Measurements from ENCODE around the gene ADAM22. TPM values are rescaled to one million over a fixed set of nuclear protein-coding genes. Genes with fewer than 3 reads are reported as not detected.

Gene ADAM22
- total and polyA plus RNA-seq, 10 of the 15 experiments (the other 5 are each of a cell fraction or from before 2014, with no cell fraction given): 1.4 to 24.5 (median 7.6) TPM

DNA sequence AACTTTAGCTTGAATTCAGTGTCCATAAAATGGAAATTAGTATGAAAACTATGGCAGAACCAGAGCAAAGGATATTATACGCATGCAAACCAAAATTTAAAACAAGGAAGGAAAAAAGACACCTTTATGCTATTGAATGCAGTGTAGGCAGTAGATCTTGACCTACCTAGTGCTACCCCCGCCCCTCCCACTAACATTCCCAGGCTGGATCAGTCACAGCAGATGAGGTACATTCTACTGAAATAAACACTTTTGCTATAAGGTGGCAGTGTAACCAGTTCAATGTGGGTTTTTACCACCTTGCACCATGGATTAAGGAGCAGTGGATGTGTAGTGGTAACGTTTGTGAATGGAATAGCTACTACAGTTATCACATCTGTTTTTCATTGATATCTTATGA lies 257.9 kb downstream of the ADAM22 start (continued):
- no peak for TF ChIP-seq CUX1 (IDR thresholded peaks at IDR 0.05; ENCODE audit: insufficient replicate concordance, low read depth, low read length)

DNA sequence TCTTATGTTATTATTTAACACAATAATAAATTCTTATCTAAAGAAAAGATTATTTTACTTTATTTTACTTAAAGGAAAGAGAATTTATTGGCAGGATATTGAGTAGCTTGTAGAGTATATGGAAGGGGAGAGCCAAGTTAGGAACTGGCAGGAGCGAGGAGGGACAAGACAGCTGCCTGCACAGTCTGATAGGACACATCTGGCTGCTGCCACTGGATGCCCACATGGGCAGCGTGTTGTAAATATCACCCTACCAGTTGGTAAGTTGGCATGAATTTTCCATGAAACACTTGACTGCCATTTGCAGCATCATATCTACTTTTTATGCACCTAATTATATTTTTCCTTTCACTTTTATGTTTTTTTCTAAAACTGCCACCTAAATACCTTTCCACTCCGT lies 266.2 kb downstream of the ADAM22 start:
- no TSS peak for BruUV-seq (replicated peaks)
- SMC1A ChIA-PET (ENCODE audit: uncharacterized antibody, unreplicated experiment): interaction anchor here (3.9 to 4.5 kb wide), 2 partner anchors 8 to 14 kb away, joined by 23 to 78 read pairs; no protein-coding TSS in a partner anchor
- in situ Hi-C loops (cut with MboI): no loop called here
- no peak for ATAC-seq
- RAD21 ChIA-PET (ENCODE audit: unreplicated experiment): interaction anchor here (3.8 kb wide), 1 partner anchor 15 kb away, joined by 52 read pairs; no protein-coding TSS in a partner anchor
- Histone ChIP-seq H3K4me1 (ENCODE audit: control insufficient read depth, insufficient read depth, low read length) (peaks cover 3% of the 10 kb centered on the region; the same call in 1 of the 2 replicates), H3K27me3 (replicated peaks in 1 of 2; ENCODE audit: control insufficient read depth in 2 of 2, insufficient read depth in 2 of 2, low read length in 1 of 2) (no peaks in the 10 kb centered on the region), H4K20me1 (ENCODE audit: control insufficient read depth, insufficient read depth) (no peaks in the 10 kb centered on the region), H2AFZ (ENCODE audit: control insufficient read depth, low read depth, low read length) (no peak overlapping the region), H3K4me3 (no peak overlapping the region), H3K36me3 (ENCODE audit: control insufficient read depth in 2 of 2, insufficient read depth in 2 of 2, low read length in 1 of 2) (peaks cover 3 to 23% of the 10 kb centered on the region in 2 experiments), H3K9ac (ENCODE audit: control insufficient read depth, insufficient read depth, low read length) (no peak overlapping the region), H3K27ac (ENCODE audit: control insufficient read depth, insufficient read depth) (no peak overlapping the region), H3K4me2 (ENCODE audit: control insufficient read depth, insufficient read depth) (no peak overlapping the region), H3K9me3 (replicated peaks; ENCODE audit: control insufficient read depth, insufficient read depth, low read length) (no peaks in the 10 kb centered on the region; the same call in 2 of the 3 replicates), H3K79me2 (ENCODE audit: control insufficient read depth, insufficient read depth, low read length) (no peaks in the 10 kb centered on the region)
- FAIRE-seq: no peak
- TF ChIP-seq ZNF217 (IDR thresholded peaks at IDR 0.05): no peak
- 100% methylated on average over 3 of the region's 3 CpGs for WGBS (ENCODE audit: insufficient coverage, insufficient replicate concordance, low lambda C conversion rate, missing lambda C conversion rate)
- intact Hi-C loops (cut with micrococcal nuclease; ENCODE audit: unreplicated experiment): no loop called here
- POLR2A ChIA-PET: no interaction called here
- CTCF ChIA-PET: interaction anchor here (0.9 kb wide), 1 partner anchor 15 kb away, joined by 4 read pairs; no protein-coding TSS in a partner anchor
- no peak for DNase-seq (ENCODE audit: low read depth, low spot score)

Measured in GM12878 (cell line).